Measurements from ENCODE around the gene KLRG1. TPM values are rescaled to one million over a fixed set of nuclear protein-coding genes. Genes with fewer than 3 reads are reported as not detected.

The KLRG1 gene
- polyA plus RNA-seq, 1 donor, result 2.4 TPM

DNA sequence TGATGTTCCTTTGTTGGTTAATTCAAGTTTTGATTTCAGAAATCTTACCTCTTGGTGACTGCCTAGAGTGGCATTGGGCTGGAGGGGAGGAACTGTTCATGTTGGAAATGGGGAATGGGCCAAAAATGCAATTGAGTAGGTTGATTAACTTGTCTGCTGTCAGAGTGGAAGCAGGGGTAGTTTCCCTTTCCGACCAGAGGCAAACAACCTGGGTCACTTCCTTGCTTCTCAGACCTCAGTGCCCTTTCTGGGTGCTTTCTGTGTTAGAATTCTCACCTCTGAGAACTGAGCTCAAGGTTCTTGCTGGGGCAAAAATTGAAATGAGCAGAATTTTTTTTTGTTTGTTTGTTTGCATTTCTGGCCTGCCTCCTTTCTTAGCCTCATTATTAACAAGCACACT lies 37.6 kb upstream of the KLRG1 start:
- no peak for DNase-seq
- no peak overlapping the region for H3K27ac ChIP-seq (ENCODE audit: low read length)

GRCh38 chr12:8953773-8954402 lies 35.5 kb upstream of the KLRG1 start:
- no peak overlapping the region for H3K27ac ChIP-seq (ENCODE audit: low read length)
- WGBS (ENCODE audit: insufficient coverage, low lambda C conversion rate), result 92% methylated on average over 5 of the region's 8 CpGs

More for the DNA sequence above, 37.6 kb upstream of the KLRG1 start:
- H3K27me3 ChIP-seq (ENCODE audit: control insufficient read depth, insufficient read depth, low read length), result no peaks in the 10 kb centered on the region
- no peaks in the 10 kb centered on the region for H3K36me3 ChIP-seq (ENCODE audit: control insufficient read depth, insufficient read depth, low read length)
- no CpG with 5 or more reads among the region's 1 CpG for WGBS (ENCODE audit: insufficient coverage, low lambda C conversion rate)
- H3K4me3 ChIP-seq (ENCODE audit: low read length), result no peak overlapping the region
- H3K4me1 ChIP-seq (ENCODE audit: control insufficient read depth, insufficient read depth, low read length), result peaks cover 4% of the 10 kb centered on the region
- H3K9me3 ChIP-seq (ENCODE audit: control insufficient read depth, low read depth, low read length), result peaks cover 8% of the 10 kb centered on the region

DNA sequence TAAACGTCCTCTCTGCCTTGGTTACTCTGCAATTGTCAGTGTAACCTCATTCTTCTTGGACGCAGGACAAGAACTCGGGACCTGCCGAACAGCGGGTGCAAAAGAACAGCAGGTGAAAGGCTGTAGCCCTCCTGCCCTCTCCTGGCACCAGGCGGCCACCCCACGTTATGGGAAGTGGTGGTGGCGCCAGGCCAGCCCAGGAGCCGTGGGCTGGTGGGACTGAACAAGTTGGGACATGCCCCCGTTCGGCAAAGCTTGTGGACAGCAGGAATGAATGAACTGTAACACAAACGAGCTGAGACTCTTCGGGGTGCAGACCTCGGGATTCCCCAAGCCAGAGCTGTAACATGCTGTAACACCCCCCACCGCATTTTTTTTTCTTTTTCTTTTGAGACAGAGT lies 33.3 kb upstream of the KLRG1 start:
- Histone ChIP-seq H3K4me1 (ENCODE audit: control insufficient read depth, insufficient read depth, low read length) (no peaks in the 10 kb centered on the region), H3K36me3 (ENCODE audit: control insufficient read depth, insufficient read depth, low read length) (no peaks in the 10 kb centered on the region), H3K27me3 (ENCODE audit: control insufficient read depth, insufficient read depth, low read length) (no peaks in the 10 kb centered on the region), H3K9me3 (ENCODE audit: control insufficient read depth, low read depth, low read length) (peaks cover 8% of the 10 kb centered on the region), H3K4me3 (ENCODE audit: low read length) (no peak overlapping the region), H3K27ac (ENCODE audit: low read length) (no peak overlapping the region)
- WGBS (ENCODE audit: insufficient coverage, low lambda C conversion rate), result 100% methylated on average over 2 of the region's 15 CpGs
- DNase-seq, result no peak

More at GRCh38 chr12:8953773-8954402, 35.5 kb upstream of the KLRG1 start:
- H3K4me3 ChIP-seq (ENCODE audit: low read length), result no peak overlapping the region
- no peaks in the 10 kb centered on the region for H3K4me1 ChIP-seq (ENCODE audit: control insufficient read depth, insufficient read depth, low read length)
- peaks cover 8% of the 10 kb centered on the region for H3K9me3 ChIP-seq (ENCODE audit: control insufficient read depth, low read depth, low read length)
- H3K27me3 ChIP-seq (ENCODE audit: control insufficient read depth, insufficient read depth, low read length), result no peaks in the 10 kb centered on the region
- no peaks in the 10 kb centered on the region for H3K36me3 ChIP-seq (ENCODE audit: control insufficient read depth, insufficient read depth, low read length)
- no peak for DNase-seq

GRCh38 chr12:8956772-8957171 lies 32.6 kb upstream of the KLRG1 start:
- Histone ChIP-seq H3K4me1 (ENCODE audit: control insufficient read depth, insufficient read depth, low read length) (no peaks in the 10 kb centered on the region), H3K4me3 (ENCODE audit: low read length) (no peak overlapping the region), H3K27me3 (ENCODE audit: control insufficient read depth, insufficient read depth, low read length) (no peaks in the 10 kb centered on the region), H3K9me3 (ENCODE audit: control insufficient read depth, low read depth, low read length) (peaks cover 8% of the 10 kb centered on the region), H3K27ac (ENCODE audit: low read length) (no peak overlapping the region), H3K36me3 (ENCODE audit: control insufficient read depth, insufficient read depth, low read length) (no peaks in the 10 kb centered on the region)
- DNase-seq, result no peak
- no CpG with 5 or more reads among the region's 7 CpGs for WGBS (ENCODE audit: insufficient coverage, low lambda C conversion rate)

GRCh38 chr12:8957561-8957960 lies 31.8 kb upstream of the KLRG1 start:
- H3K27ac ChIP-seq (ENCODE audit: low read length), result no peak overlapping the region
- H3K27me3 ChIP-seq (ENCODE audit: control insufficient read depth, insufficient read depth, low read length), result no peaks in the 10 kb centered on the region
- no peaks in the 10 kb centered on the region for H3K4me1 ChIP-seq (ENCODE audit: control insufficient read depth, insufficient read depth, low read length)
- H3K36me3 ChIP-seq (ENCODE audit: control insufficient read depth, insufficient read depth, low read length), result no peaks in the 10 kb centered on the region
- no peak for DNase-seq
- H3K4me3 ChIP-seq (ENCODE audit: low read length), result no peak overlapping the region
- WGBS (ENCODE audit: insufficient coverage, low lambda C conversion rate), result 100% methylated on average over 1 of the region's 4 CpGs
- H3K9me3 ChIP-seq (ENCODE audit: control insufficient read depth, low read depth, low read length), result peaks cover 8% of the 10 kb centered on the region

DNA sequence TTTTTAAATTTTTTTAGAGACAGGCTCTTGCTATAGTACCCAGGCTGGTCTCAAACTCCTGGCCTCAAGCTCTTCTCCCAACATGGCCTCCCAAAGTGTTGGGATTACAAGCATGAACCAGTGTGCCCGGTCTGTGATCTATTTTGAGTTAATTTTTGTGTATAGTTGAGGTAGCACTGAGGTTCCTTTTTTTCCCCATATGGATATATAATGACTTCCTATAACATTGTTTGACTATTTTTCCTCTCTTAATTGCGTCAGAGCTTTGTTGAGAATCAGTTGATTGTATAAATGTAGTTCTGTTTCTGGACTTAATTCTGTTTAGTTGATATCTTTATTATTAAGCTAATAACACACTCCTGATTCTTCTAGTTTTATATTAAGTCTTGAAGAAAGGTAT lies 31.3 kb upstream of the KLRG1 start:
- no peaks in the 10 kb centered on the region for H3K36me3 ChIP-seq (ENCODE audit: control insufficient read depth, insufficient read depth, low read length)
- H3K27me3 ChIP-seq (ENCODE audit: control insufficient read depth, insufficient read depth, low read length), result no peaks in the 10 kb centered on the region
- H3K27ac ChIP-seq (ENCODE audit: low read length), result no peak overlapping the region
- no CpG with 5 or more reads among the region's 2 CpGs for WGBS (ENCODE audit: insufficient coverage, low lambda C conversion rate)
- no peaks in the 10 kb centered on the region for H3K4me1 ChIP-seq (ENCODE audit: control insufficient read depth, insufficient read depth, low read length)
- no peak for DNase-seq
- H3K4me3 ChIP-seq (ENCODE audit: low read length), result no peak overlapping the region
- peaks cover 8% of the 10 kb centered on the region for H3K9me3 ChIP-seq (ENCODE audit: control insufficient read depth, low read depth, low read length)

GRCh38 chr12:8960176-8960575 lies 29.2 kb upstream of the KLRG1 start:
- Histone ChIP-seq H3K36me3 (ENCODE audit: control insufficient read depth, insufficient read depth, low read length) (no peaks in the 10 kb centered on the region), H3K4me1 (ENCODE audit: control insufficient read depth, insufficient read depth, low read length) (no peaks in the 10 kb centered on the region), H3K9me3 (ENCODE audit: control insufficient read depth, low read depth, low read length) (peaks cover 8% of the 10 kb centered on the region), H3K27me3 (ENCODE audit: control insufficient read depth, insufficient read depth, low read length) (no peaks in the 10 kb centered on the region), H3K4me3 (ENCODE audit: low read length) (no peak overlapping the region), H3K27ac (ENCODE audit: low read length) (no peak overlapping the region)
- no peak for DNase-seq
- no CpG with 5 or more reads among the region's 2 CpGs for WGBS (ENCODE audit: insufficient coverage, low lambda C conversion rate)

DNA sequence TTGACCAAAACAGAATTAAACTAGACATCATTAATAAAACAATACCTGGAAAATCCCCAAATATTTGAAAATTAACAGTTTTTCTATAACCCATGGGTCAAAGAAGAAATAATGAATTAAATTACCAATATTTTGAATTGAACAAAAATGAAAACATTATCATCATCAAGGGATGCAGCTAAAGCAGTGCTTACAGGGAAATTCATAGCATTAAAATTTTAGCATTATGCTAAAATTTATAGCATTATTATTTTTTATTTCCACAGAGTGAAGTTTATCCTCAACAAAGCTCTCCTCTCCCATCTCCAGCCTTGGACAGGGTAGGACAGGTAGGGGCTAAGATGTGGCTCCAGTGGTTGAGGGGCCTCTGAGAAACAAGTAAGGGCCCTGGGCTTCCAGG lies 20.6 kb upstream of the KLRG1 start:
- Histone ChIP-seq H3K36me3 (ENCODE audit: control insufficient read depth, insufficient read depth, low read length) (no peaks in the 10 kb centered on the region), H3K9me3 (ENCODE audit: control insufficient read depth, low read depth, low read length) (peaks cover 9% of the 10 kb centered on the region), H3K27me3 (ENCODE audit: control insufficient read depth, insufficient read depth, low read length) (no peaks in the 10 kb centered on the region), H3K4me3 (ENCODE audit: low read length) (no peak overlapping the region), H3K4me1 (ENCODE audit: control insufficient read depth, insufficient read depth, low read length) (no peaks in the 10 kb centered on the region), H3K27ac (ENCODE audit: low read length) (no peak overlapping the region)
- no peak for DNase-seq

DNA sequence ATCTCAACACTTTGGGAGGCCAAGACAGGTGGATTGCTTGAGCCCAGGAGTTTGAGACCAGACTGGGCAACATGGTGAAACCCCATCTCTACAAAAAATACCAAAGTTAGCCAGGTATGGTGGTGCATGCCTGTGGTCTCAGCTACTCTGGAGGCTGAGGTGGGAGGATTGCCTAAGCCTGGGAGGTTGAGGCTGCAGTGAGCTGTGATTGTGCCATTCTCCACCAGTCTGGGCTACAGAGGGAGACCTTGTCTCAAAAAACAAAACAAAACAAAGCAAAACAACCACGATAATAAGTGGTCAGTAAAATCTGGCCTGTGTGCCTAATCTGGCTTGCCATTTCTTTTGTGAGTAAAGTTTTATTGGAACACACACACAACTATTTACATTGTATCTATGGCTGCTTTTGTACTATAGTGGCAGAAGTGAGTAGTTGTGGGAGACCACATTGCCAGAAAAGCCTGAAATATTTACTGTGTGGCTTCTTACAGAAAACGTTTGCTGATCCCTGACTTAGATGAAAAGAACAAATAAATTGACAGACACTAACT lies 19.4 kb upstream of the KLRG1 start:
- Histone ChIP-seq H3K27me3 (ENCODE audit: control insufficient read depth, insufficient read depth, low read length) (no peaks in the 10 kb centered on the region), H3K9me3 (ENCODE audit: control insufficient read depth, low read depth, low read length) (peaks cover 12% of the 10 kb centered on the region), H3K4me1 (ENCODE audit: control insufficient read depth, insufficient read depth, low read length) (no peaks in the 10 kb centered on the region), H3K36me3 (ENCODE audit: control insufficient read depth, insufficient read depth, low read length) (no peaks in the 10 kb centered on the region), H3K27ac (ENCODE audit: low read length) (no peak overlapping the region), H3K4me3 (ENCODE audit: low read length) (no peak overlapping the region)
- DNase-seq, result no peak
- WGBS (ENCODE audit: insufficient coverage, low lambda C conversion rate), result 20% methylated on average over 1 of the region's 2 CpGs

- WGBS (ENCODE audit: insufficient coverage, low lambda C conversion rate), result 75% methylated on average over 1 of the region's 1 CpG
- H3K4me3 ChIP-seq (ENCODE audit: low read length), result no peak overlapping the region
Measured at GRCh38 chr12:8970432-8970831, 18.9 kb upstream of the KLRG1 start.

GRCh38 chr12:8980137-8980536 lies 9.2 kb upstream of the KLRG1 start:
- no peaks in the 10 kb centered on the region for H3K36me3 ChIP-seq (ENCODE audit: control insufficient read depth, insufficient read depth, low read length)
- peaks cover 9% of the 10 kb centered on the region for H3K9me3 ChIP-seq (ENCODE audit: control insufficient read depth, low read depth, low read length)
- H3K27ac ChIP-seq (ENCODE audit: low read length), result no peak overlapping the region
- WGBS (ENCODE audit: insufficient coverage, low lambda C conversion rate), result no CpG with 5 or more reads among the region's 3 CpGs
- H3K4me1 ChIP-seq (ENCODE audit: control insufficient read depth, insufficient read depth, low read length), result no peaks in the 10 kb centered on the region
- no peak overlapping the region for H3K4me3 ChIP-seq (ENCODE audit: low read length)
- DNase-seq, result no peak
- no peaks in the 10 kb centered on the region for H3K27me3 ChIP-seq (ENCODE audit: control insufficient read depth, insufficient read depth, low read length)

More at GRCh38 chr12:8970432-8970831, 18.9 kb upstream of the KLRG1 start:
- H3K4me1 ChIP-seq (ENCODE audit: control insufficient read depth, insufficient read depth, low read length), result no peaks in the 10 kb centered on the region
- no peaks in the 10 kb centered on the region for H3K27me3 ChIP-seq (ENCODE audit: control insufficient read depth, insufficient read depth, low read length)
- no peaks in the 10 kb centered on the region for H3K36me3 ChIP-seq (ENCODE audit: control insufficient read depth, insufficient read depth, low read length)
- no peak overlapping the region for H3K27ac ChIP-seq (ENCODE audit: low read length)
- DNase-seq, result no peak
- peaks cover 12% of the 10 kb centered on the region for H3K9me3 ChIP-seq (ENCODE audit: control insufficient read depth, low read depth, low read length)

Measured in large intestine (tissue), 3 donors.